NT2/D1 (cell line): ENCODE results near the gene OR52B6.

Experiments used
- DNase-seq: peaks from one replicate; pipeline ENCODE4 v3.0.0-alpha.2; 2011; ENCODE audit warnings: low read depth, low spot score
- H3K27me3 ChIP-seq: 2 replicates; pipeline ENCODE4 v1.6.0; 2011; ENCODE audit warnings: mild to moderate bottlenecking; ENCODE audit not compliant: insufficient read length, insufficient read depth
- H3K36me3 ChIP-seq: 2 replicates; pipeline ENCODE4 v1.6.1; 2011; ENCODE audit warnings: mild to moderate bottlenecking, low read length, mixed read lengths; ENCODE audit not compliant: insufficient read depth, insufficient read length
- H3K4me1 ChIP-seq: 2 replicates; pipeline ENCODE4 v1.5.1; 2011; ENCODE audit not compliant: insufficient read depth, insufficient read length
- H3K4me3 ChIP-seq: 2 replicates; pipeline ENCODE4 v1.5.1; 2011; ENCODE audit warnings: low read depth; ENCODE audit not compliant: insufficient read length
- H3K9ac ChIP-seq: 2 replicates; pipeline ENCODE4 v1.6.0; 2011; ENCODE audit warnings: low read depth; ENCODE audit not compliant: insufficient read length
- H3K9me3 ChIP-seq: 2 replicates; pipeline ENCODE4 v1.5.1; 2011; ENCODE audit warnings: mild to moderate bottlenecking, low read length; ENCODE audit not compliant: insufficient read depth
- SUZ12 ChIP-seq: IDR thresholded peaks from 2 replicates; pipeline ENCODE4 v1.6.1; 2011; ENCODE audit not compliant: insufficient read length, insufficient read depth; ENCODE audit errors: extremely low read depth
- YY1 ChIP-seq: IDR thresholded peaks from 2 replicates; pipeline ENCODE4 v1.6.1; 2011; ENCODE audit not compliant: insufficient read length, insufficient read depth
- ZNF274 ChIP-seq: IDR thresholded peaks from 2 replicates; pipeline ENCODE4 v1.6.1; 2011; ENCODE audit warnings: mild to moderate bottlenecking, low read depth, low read length

Gene OR52B6, protein sequence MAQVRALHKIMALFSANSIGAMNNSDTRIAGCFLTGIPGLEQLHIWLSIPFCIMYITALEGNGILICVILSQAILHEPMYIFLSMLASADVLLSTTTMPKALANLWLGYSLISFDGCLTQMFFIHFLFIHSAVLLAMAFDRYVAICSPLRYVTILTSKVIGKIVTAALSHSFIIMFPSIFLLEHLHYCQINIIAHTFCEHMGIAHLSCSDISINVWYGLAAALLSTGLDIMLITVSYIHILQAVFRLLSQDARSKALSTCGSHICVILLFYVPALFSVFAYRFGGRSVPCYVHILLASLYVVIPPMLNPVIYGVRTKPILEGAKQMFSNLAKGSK

GRCh38 chr11:5580577-5580976, at the start of gene OR52B6:
Gene OR52B6, plus strand, starts transcription at chr11:5580877. Its CDS starts 0 bp downstream, at chr11:5580877.
- TF ChIP-seq ZNF274: no peak
- no peak for TF ChIP-seq YY1
- no peak for TF ChIP-seq SUZ12
- H3K36me3 ChIP-seq: no peaks in the 10 kb centered on the region
- H3K9ac ChIP-seq: no peak within 1 kb of the TSS
- no peak within 1 kb of the TSS for H3K4me3 ChIP-seq
- H3K27me3 ChIP-seq: no peaks in the 10 kb centered on the region
- no peak for DNase-seq
- H3K4me1 ChIP-seq: no peaks in the 10 kb centered on the region
- H3K9me3 ChIP-seq: no peaks in the 10 kb centered on the region

GRCh38 chr11:5531053-5531831, 49.4 kb upstream of the OR52B6 start:
- no peak for DNase-seq
- H3K36me3 ChIP-seq: no peaks in the 10 kb centered on the region
- H3K4me1 ChIP-seq: no peaks in the 10 kb centered on the region
- no peaks in the 10 kb centered on the region; the same call in 1 of the 2 replicates for H3K9me3 ChIP-seq
- H3K4me3 ChIP-seq: no peak overlapping the region
- TF ChIP-seq SUZ12: no peak
- TF ChIP-seq ZNF274: no peak
- H3K27me3 ChIP-seq: no peaks in the 10 kb centered on the region
- H3K9ac ChIP-seq: no peak overlapping the region

- no peak overlapping the region for H3K9ac ChIP-seq
- TF ChIP-seq SUZ12: no peak
- TF ChIP-seq YY1: no peak
- TF ChIP-seq ZNF274: no peak
- H3K27me3 ChIP-seq: no peaks in the 10 kb centered on the region
- H3K4me3 ChIP-seq: no peak overlapping the region
- H3K9me3 ChIP-seq: peaks cover 5% of the 10 kb centered on the region; the same call in 1 of the 2 replicates
- H3K36me3 ChIP-seq: no peaks in the 10 kb centered on the region
- DNase-seq: no peak
- no peaks in the 10 kb centered on the region for H3K4me1 ChIP-seq
Observed at GRCh38 chr11:5534046-5534445, 46.6 kb upstream of the OR52B6 start.

DNA sequence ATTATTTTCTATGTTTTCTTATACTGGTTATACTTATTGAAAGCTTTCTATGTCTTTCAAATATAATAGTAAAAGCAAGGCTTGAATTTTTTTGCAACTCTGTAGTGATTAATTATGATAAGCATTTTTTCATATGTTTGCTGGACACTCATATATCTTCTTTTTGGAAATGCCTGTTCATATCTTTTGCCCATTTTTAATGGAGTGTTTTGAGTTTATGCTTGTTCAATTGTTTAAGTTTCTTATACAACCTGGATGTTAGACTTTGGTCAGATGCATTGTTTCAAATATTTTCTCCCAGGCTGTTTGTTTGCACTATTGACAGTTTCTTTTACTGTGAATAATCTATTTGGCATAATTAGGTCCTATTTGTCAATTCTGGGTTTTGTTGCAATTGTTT, 44.2 kb upstream of the OR52B6 start:
- DNase-seq: no peak
- no peak overlapping the region for H3K9ac ChIP-seq
- no peaks in the 10 kb centered on the region for H3K36me3 ChIP-seq
- H3K4me3 ChIP-seq: no peak overlapping the region
- peaks cover 5% of the 10 kb centered on the region; the same call in 1 of the 2 replicates for H3K9me3 ChIP-seq
- no peak for TF ChIP-seq ZNF274
- TF ChIP-seq SUZ12: no peak
- TF ChIP-seq YY1: no peak
- no peaks in the 10 kb centered on the region for H3K27me3 ChIP-seq
- no peaks in the 10 kb centered on the region for H3K4me1 ChIP-seq

DNA sequence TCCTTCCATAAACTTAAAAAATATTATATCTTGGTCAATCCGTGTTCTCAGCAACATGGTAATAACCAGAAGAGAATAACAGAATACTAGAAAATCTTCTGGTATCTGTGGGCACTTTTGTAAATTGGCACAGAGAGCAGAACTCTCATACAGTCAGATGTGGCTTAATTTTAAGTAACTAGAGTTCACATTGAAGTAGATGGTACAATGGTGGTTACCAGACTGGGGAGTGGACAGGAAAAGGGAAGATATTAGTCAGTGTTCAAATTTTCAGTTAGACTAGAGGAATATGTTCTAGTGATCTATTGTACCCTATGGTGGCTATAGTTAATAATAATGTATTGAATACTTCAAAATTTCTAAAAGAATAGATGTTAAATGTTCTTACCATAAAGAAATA, 39.2 kb upstream of the OR52B6 start:
- no peak for TF ChIP-seq SUZ12
- H3K4me3 ChIP-seq: no peak overlapping the region
- H3K4me1 ChIP-seq: no peaks in the 10 kb centered on the region
- no peak overlapping the region for H3K9ac ChIP-seq
- H3K36me3 ChIP-seq: no peaks in the 10 kb centered on the region
- no peak for DNase-seq
- peaks cover 4% of the 10 kb centered on the region; the same call in 1 of the 2 replicates for H3K9me3 ChIP-seq
- H3K27me3 ChIP-seq: no peaks in the 10 kb centered on the region

GRCh38 chr11:5546457-5546856, 34.2 kb upstream of the OR52B6 start:
- no peak for DNase-seq
- Histone ChIP-seq H3K27me3 (no peaks in the 10 kb centered on the region), H3K9ac (no peak overlapping the region), H3K36me3 (no peaks in the 10 kb centered on the region), H3K4me3 (no peak overlapping the region), H3K9me3 (no peaks in the 10 kb centered on the region), H3K4me1 (no peaks in the 10 kb centered on the region)
- TF ChIP-seq YY1 (no peak), ZNF274 (no peak), SUZ12 (no peak)

GRCh38 chr11:5547982-5548381, 32.7 kb upstream of the OR52B6 start:
- Histone ChIP-seq H3K4me3 (no peak overlapping the region), H3K4me1 (no peaks in the 10 kb centered on the region), H3K9ac (no peak overlapping the region), H3K36me3 (no peaks in the 10 kb centered on the region), H3K9me3 (no peaks in the 10 kb centered on the region), H3K27me3 (no peaks in the 10 kb centered on the region)
- no peak for DNase-seq
- no peak for TF ChIP-seq YY1
- no peak for TF ChIP-seq ZNF274
- TF ChIP-seq SUZ12: no peak
